ENCODE results near the gene TMEM106A.
"Not testable (repeated sequence)": the region's sequence is repeated elsewhere in the genome, so short reads cannot be mapped to it uniquely, and the experiment has no call there.

TMEM106A gene

DNA sequence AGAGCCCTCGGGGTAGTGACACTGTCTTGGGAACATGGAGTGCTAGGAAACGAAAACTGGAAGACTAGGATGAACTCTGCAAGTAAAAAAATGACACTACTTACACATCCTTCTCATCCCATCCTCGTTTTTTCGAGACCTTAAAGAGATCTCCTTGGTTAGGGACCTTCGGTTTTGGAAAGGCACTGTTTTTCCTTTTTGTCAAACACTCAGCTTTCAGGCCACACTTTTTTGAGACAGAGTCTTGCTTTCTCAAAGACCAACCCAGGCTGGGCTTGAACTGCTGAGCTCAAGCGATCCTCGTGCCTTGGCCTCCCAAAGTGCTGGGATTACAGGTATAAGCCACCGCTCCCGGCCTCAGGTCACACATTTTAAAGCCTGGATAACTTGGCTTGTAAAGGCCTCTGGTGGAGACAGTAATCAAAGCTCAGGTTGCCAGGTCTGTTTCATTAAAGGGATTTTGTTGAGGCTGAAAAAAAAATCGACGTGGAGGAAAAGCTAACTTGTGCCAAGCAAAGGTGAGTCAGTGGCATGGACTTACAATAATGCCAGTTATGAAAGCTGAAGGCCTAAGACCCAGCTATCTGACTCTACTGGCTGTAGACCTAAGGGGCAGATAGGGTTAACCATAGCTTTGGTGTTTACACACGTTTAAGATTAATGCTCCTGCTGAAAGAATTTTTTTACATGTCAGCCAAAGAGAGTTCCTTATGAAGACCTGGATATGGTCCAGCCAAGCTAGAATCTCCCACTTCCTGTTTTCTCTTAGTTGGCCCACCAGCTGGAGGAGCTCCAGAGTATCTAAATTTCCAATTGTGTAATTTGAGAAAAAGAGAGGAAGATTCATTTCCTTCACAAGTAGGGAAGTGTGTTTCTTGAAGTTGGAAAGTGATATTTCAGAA lies 39.8 kb upstream of the TMEM106A start:
- DNase-seq (ENCODE audit: low read depth), result peak; percentile 84
- TF ChIP-seq, protein P1, sequence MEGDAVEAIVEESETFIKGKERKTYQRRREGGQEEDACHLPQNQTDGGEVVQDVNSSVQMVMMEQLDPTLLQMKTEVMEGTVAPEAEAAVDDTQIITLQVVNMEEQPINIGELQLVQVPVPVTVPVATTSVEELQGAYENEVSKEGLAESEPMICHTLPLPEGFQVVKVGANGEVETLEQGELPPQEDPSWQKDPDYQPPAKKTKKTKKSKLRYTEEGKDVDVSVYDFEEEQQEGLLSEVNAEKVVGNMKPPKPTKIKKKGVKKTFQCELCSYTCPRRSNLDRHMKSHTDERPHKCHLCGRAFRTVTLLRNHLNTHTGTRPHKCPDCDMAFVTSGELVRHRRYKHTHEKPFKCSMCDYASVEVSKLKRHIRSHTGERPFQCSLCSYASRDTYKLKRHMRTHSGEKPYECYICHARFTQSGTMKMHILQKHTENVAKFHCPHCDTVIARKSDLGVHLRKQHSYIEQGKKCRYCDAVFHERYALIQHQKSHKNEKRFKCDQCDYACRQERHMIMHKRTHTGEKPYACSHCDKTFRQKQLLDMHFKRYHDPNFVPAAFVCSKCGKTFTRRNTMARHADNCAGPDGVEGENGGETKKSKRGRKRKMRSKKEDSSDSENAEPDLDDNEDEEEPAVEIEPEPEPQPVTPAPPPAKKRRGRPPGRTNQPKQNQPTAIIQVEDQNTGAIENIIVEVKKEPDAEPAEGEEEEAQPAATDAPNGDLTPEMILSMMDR (IDR thresholded peaks at IDR 0.05; ENCODE audit: low read depth, low read length, missing control alignments), result peak; percentile 46
- peak overlapping the region; percentile 90 for H3K4me3 ChIP-seq (ENCODE audit: low read depth, low read length)
- in situ Hi-C loops (cut with HindIII; ENCODE audit: low sequenced_read_pairs), result no loop called here

DNA sequence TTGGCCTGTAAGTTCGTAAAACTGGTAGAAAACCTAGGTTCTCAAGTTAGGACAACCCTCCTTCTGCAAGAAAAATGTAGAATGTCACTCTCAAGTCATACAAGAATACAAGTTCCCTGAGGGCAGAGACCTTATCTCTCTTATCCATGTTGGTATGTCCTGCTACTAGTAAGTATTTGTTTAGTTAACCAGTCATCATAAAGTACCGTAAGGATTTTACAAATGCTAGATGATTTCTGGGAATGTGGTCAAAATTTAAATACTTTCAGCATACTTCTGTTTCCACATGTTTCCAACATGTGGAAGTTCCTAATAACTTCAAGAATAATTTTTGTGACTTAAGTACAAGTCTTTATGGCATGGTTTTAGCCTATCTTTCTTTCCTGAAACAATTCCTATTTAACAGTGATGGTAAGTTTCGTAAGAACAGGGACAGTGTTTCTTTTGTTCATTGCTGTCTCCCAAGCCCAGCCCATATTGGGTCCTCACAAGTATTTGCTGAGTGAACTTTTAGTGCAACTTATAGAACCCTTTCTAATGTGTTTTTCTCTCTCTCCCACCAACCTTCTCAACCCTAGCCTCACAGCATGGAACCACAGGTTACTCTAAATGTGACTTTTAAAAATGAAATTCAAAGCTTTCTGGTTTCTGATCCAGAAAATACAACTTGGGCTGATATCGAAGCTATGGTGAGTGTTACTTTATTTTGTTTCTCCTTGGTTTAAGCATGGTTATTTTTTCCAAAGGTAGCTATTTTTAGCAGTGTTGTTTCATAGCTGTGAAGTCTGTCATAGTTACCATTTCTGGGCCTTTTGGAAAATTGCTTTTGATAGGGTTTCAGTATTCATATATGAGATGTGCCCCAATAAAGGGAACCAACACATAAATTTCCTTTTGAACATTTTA lies 36.2 kb upstream of the TMEM106A start:
- TF ChIP-seq, protein P1 (IDR thresholded peaks at IDR 0.05; ENCODE audit: low read depth, low read length, missing control alignments), result no peak
- no peak overlapping the region for H3K4me3 ChIP-seq (ENCODE audit: low read depth, low read length)
- peak; percentile 15 for DNase-seq (ENCODE audit: low read depth)
- in situ Hi-C loops (cut with HindIII; ENCODE audit: low sequenced_read_pairs), result no loop called here

- DNase-seq (ENCODE audit: low read depth), result no peak
- no peak overlapping the region for H3K4me3 ChIP-seq (ENCODE audit: low read depth, low read length)
- in situ Hi-C loops (cut with HindIII; ENCODE audit: low sequenced_read_pairs), result no loop called here
- TF ChIP-seq, protein P1 (IDR thresholded peaks at IDR 0.05; ENCODE audit: low read depth, low read length, missing control alignments), result no peak
Observed at GRCh38 chr17:43176119-43176570, 35.5 kb upstream of the TMEM106A start.

DNA sequence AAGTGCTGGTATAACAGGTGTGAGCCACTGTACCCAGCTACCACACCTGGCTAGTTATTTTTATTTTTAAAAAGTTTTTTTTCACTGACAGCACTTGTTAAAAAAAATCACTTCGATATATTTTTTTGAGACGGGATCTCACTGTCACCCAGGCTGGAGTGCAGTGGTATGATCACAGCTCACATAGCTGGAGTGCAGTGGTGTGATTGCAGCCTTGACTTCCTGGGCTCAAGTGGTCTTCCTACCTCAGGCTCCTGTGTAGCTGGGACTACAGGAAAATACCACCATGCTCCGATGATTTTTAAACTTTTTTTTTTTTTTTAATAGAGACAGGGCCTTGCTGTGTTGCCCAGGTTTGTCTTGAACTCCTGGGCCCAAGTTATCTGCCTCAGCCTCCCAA lies 27.8 kb upstream of the TMEM106A start:
- in situ Hi-C loops (cut with HindIII; ENCODE audit: low sequenced_read_pairs), result no loop called here
- TF ChIP-seq, protein P1 (IDR thresholded peaks at IDR 0.05; ENCODE audit: low read depth, low read length, missing control alignments), result no peak
- no peak for DNase-seq (ENCODE audit: low read depth)
- no peak overlapping the region for H3K4me3 ChIP-seq (ENCODE audit: low read depth, low read length)

- in situ Hi-C loops (cut with HindIII; ENCODE audit: low sequenced_read_pairs); H3K4me3 ChIP-seq (ENCODE audit: low read depth, low read length); DNase-seq (ENCODE audit: low read depth): not testable (repeated sequence)
Observed at GRCh38 chr17:43186656-43187055, 25.0 kb upstream of the TMEM106A start.

GRCh38 chr17:43193251-43193650 lies 18.4 kb upstream of the TMEM106A start:
- TF ChIP-seq, protein P1 (IDR thresholded peaks at IDR 0.05; ENCODE audit: low read depth, low read length, missing control alignments), result no peak
- no peak overlapping the region for H3K4me3 ChIP-seq (ENCODE audit: low read depth, low read length)
- in situ Hi-C loops (cut with HindIII; ENCODE audit: low sequenced_read_pairs), result no loop called here
- no peak for DNase-seq (ENCODE audit: low read depth)

Data from astrocyte of the cerebellum (primary cell).